Esophagus squamous epithelium (tissue), 5 donors: ENCODE data around the gene NOPCHAP1. TPM values are rescaled to one million over a fixed set of nuclear protein-coding genes. Genes with fewer than 3 reads are reported as not detected.

Experiments
- DNase-seq: peaks from one replicate; lab custom pipeline; 2025; lab: John Stamatoyannopoulos, UW
- H3K27ac ChIP-seq, 4 donors: fragments of 200-600 bp; sonication (generic); one replicate each; pipeline ENCODE4 v1.5.1; 2016 to 2019; ENCODE audit warnings: mild to moderate bottlenecking in 1 of 4
- H3K27me3 ChIP-seq, 4 donors: fragments of 200-600 bp; sonication (generic); 1 replicate in 3 of 4; 2 replicates in 1 of 4; pipeline versions ENCODE4 v1.5.1 to v1.6.0; 2017 to 2021; ENCODE audit warnings: antibody characterized with exemption in 1 of 4
- H3K36me3 ChIP-seq, 3 donors: fragments of 200-600 bp; sonication (generic); one replicate each; pipeline ENCODE4 v1.5.1; 2016 to 2019
- H3K4me1 ChIP-seq, 3 donors: fragments of 200-600 bp; sonication (generic); one replicate each; pipeline ENCODE4 v1.5.1; 2017 to 2019
- H3K4me3 ChIP-seq, 4 donors: fragments of 200-600 bp; sonication (generic); 1 replicate in 3 of 4; 2 replicates in 1 of 4; pipeline ENCODE4 v1.5.1; 2016 to 2019; ENCODE audit warnings: mild to moderate bottlenecking in 2 of 4, moderate library complexity in 1 of 4
- H3K9me3 ChIP-seq, 3 donors: fragments of 200-600 bp; sonication (generic); one replicate each; pipeline ENCODE4 v1.5.1; 2016 to 2019
- POLR2A ChIP-seq, 4 donors: fragments of 450-650 bp; IDR thresholded peaks; one replicate each; pipeline ENCODE4 v1.6.1; 2017; ENCODE audit warnings: antibody characterized with exemption in 4 of 4, mild to moderate bottlenecking in 4 of 4, moderate library complexity in 3 of 4
- WGBS, 2 donors: methylation state at CpG; one replicate each; pipeline ENCODE4 v1.1.5; 2018; 5-methylcytosine and 5-hydroxymethylcytosine counted together
- intact Hi-C: fragments of 100-400 bp; cut with DNase I; formaldehyde crosslinking; loops from one replicate; pipeline ENCODE4 v1.15.0; 2022
- total RNA-seq, 4 donors: library from RNA; depleted of rRNA; stranded (reverse); fragments of >200 nt; gene quantifications; one replicate each; pipeline ENCODE4 v1.1.0, GENCODE V29; 2016
- TF ChIP-seq, protein P1 (sequence below), 6 experiments: fragments of 450-650 bp in 4 of 6; fragments of 200-600 bp in 2 of 6; sonication (generic) in 2 of 6; IDR thresholded peaks; one replicate each; pipeline ENCODE4 v1.5.1; 2016 to 2019; ENCODE audit warnings: antibody characterized with exemption in 6 of 6, mild to moderate bottlenecking in 4 of 6, moderate library complexity in 4 of 6
- donor health status: DM: yes; HTN: yes; CAD: no.

The NOPCHAP1 gene
- total RNA-seq, 4 donors from 2014 or later = 0.76 to 9.3 (median 5.2) TPM

DNA sequence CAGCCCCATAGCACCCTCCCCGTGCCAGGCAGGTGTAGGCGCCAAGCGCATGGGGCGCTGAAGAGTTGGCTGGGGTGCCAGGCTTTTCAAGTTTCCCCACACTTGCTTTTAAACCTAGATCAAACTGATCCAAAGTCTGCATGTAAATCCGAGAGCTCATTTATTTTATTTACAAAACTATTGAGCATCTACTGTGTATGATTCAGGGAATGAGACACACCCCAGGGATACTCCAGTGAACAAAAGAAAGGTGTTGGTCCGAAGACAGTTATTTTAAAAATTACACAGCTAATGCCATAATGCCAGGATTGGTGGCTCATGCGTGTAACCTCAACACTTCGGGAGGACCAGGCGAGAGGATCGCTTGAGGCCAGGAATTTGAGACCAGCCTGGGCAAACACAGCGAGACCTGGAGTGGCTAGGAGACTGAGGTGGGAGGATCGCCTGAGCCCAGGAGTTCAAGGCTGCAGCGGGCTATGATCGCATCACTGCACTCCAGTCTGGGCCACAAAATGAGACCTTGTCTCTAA is 27.2 kb upstream of the NOPCHAP1 start:
- peaks cover 9 to 26% (median 11%) of the 10 kb centered on the region in 3 donors for H3K4me1 ChIP-seq
- H3K27ac ChIP-seq = peak overlapping the region; percentile 53 to 89 (median 71)
- peaks cover 0 to 50% (median 0%) of the 10 kb centered on the region in 4 donors for H3K27me3 ChIP-seq
- H3K4me3 ChIP-seq = peak overlapping the region; percentile 61 to 95 (median 69)
- no peak for DNase-seq
- H3K36me3 ChIP-seq = no peaks in the 10 kb centered on the region
- WGBS, 2 donors = 15 to 37% methylated on average over 14 of the region's 14 CpGs
- no peaks in the 10 kb centered on the region for H3K9me3 ChIP-seq
- TF ChIP-seq, protein P1, sequence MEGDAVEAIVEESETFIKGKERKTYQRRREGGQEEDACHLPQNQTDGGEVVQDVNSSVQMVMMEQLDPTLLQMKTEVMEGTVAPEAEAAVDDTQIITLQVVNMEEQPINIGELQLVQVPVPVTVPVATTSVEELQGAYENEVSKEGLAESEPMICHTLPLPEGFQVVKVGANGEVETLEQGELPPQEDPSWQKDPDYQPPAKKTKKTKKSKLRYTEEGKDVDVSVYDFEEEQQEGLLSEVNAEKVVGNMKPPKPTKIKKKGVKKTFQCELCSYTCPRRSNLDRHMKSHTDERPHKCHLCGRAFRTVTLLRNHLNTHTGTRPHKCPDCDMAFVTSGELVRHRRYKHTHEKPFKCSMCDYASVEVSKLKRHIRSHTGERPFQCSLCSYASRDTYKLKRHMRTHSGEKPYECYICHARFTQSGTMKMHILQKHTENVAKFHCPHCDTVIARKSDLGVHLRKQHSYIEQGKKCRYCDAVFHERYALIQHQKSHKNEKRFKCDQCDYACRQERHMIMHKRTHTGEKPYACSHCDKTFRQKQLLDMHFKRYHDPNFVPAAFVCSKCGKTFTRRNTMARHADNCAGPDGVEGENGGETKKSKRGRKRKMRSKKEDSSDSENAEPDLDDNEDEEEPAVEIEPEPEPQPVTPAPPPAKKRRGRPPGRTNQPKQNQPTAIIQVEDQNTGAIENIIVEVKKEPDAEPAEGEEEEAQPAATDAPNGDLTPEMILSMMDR (IDR thresholded peaks at IDR 0.05) = no peak
- no peak for TF ChIP-seq POLR2A (IDR thresholded peaks at IDR 0.05)
- intact Hi-C loops = no loop called here

DNA sequence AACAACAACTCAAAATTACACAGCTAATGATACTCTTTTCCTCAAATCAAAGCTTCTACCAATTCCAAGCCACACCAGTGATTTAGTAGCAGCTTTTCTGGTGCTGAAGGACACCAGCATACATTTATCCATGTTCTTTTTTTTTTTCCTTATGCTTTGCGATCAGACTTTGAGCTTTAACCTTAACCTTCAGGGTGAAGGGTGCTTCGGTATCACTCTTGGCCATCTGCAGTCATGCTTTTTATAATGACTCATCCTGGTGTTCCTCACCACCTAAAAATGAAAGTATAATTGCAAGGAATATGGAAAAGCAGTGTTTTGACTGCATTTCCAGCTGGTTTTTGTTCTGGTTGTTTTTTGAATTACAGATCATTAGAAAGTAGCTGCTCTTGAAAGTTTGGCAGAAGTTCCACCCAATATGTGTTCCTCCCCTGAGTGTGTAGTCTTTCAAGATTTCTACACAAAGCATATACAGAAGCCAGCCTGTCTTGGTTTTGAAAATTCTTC is 26.7 kb upstream of the NOPCHAP1 start:
- WGBS, 2 donors = 24 to 33% methylated on average over 2 of the region's 2 CpGs
- no peaks in the 10 kb centered on the region for H3K9me3 ChIP-seq
- DNase-seq = no peak
- H3K27ac ChIP-seq = peak overlapping the region in 1 of 4 donors; percentile 79
- H3K4me3 ChIP-seq = peak overlapping the region in 1 of 4 donors; percentile 95
- peaks cover 9 to 26% (median 11%) of the 10 kb centered on the region in 3 donors for H3K4me1 ChIP-seq
- TF ChIP-seq, protein P1 (IDR thresholded peaks at IDR 0.05) = no peak
- TF ChIP-seq POLR2A (IDR thresholded peaks at IDR 0.05) = no peak
- intact Hi-C loops = no loop called here
- H3K36me3 ChIP-seq = no peaks in the 10 kb centered on the region
- H3K27me3 ChIP-seq = peaks cover 0 to 55% (median 0%) of the 10 kb centered on the region in 4 donors

GRCh38 chr12:104960464-104960863 is 25.7 kb upstream of the NOPCHAP1 start:
- peaks cover 9 to 26% (median 11%) of the 10 kb centered on the region in 3 donors for H3K4me1 ChIP-seq
- no peak overlapping the region for H3K27ac ChIP-seq
- H3K9me3 ChIP-seq = no peaks in the 10 kb centered on the region
- H3K4me3 ChIP-seq = no peak overlapping the region
- no peak for DNase-seq
- WGBS, 2 donors = 93 to 100% methylated on average over 4 of the region's 4 CpGs
- TF ChIP-seq POLR2A (IDR thresholded peaks at IDR 0.05) = no peak
- TF ChIP-seq, protein P1 (IDR thresholded peaks at IDR 0.05) = no peak
- H3K27me3 ChIP-seq = peaks cover 0 to 66% (median 0%) of the 10 kb centered on the region in 4 donors
- H3K36me3 ChIP-seq = no peaks in the 10 kb centered on the region
- intact Hi-C loops = no loop called here

DNA sequence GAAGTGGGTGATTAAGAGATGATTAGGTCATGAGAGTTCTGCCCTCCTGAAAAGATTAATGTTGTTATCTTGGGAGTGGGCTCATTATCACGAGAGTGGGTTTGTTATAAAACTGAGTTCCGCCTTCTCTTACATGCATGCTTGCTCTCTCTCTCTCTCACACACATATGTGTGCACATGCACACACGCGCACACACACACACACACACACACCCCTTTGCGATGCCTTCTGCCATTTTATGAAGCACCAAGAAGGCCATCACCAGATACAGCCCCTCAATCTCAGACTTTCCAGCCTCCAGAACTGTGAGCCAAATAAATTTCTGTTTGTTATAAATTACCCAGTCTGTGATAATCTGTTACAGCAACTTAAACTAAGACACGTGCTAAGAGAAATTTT is 22.4 kb upstream of the NOPCHAP1 start:
- Histone ChIP-seq H3K9me3 (peaks cover 0 to 3% (median 0%) of the 10 kb centered on the region in 3 donors), H3K4me1 (peaks cover 6 to 10% (median 8%) of the 10 kb centered on the region in 3 donors), H3K4me3 (no peak overlapping the region), H3K36me3 (no peaks in the 10 kb centered on the region), H3K27me3 (peaks cover 0 to 49% (median 0%) of the 10 kb centered on the region in 4 donors), H3K27ac (no peak overlapping the region)
- intact Hi-C loops = no loop called here
- DNase-seq = no peak
- no peak for TF ChIP-seq POLR2A (IDR thresholded peaks at IDR 0.05)
- TF ChIP-seq, protein P1 (IDR thresholded peaks at IDR 0.05) = no peak
- WGBS, 2 donors = 58 to 68% methylated on average over 6 of the region's 6 CpGs

GRCh38 chr12:104964167-104964855 is 21.8 kb upstream of the NOPCHAP1 start:
- TF ChIP-seq, protein P1 (IDR thresholded peaks at IDR 0.05) = no peak
- no peak for TF ChIP-seq POLR2A (IDR thresholded peaks at IDR 0.05)
- DNase-seq = no peak
- no peak overlapping the region for H3K4me3 ChIP-seq

More at GRCh38 chr12:104964167-104964855, 21.8 kb upstream of the NOPCHAP1 start:
- intact Hi-C loops = no loop called here
- Histone ChIP-seq H3K36me3 (no peaks in the 10 kb centered on the region), H3K27me3 (peaks cover 0 to 49% (median 0%) of the 10 kb centered on the region in 4 donors), H3K27ac (no peak overlapping the region), H3K4me1 (peaks cover under 1 to 4% (median 2%) of the 10 kb centered on the region in 3 donors), H3K9me3 (peaks cover 0 to 3% (median 0%) of the 10 kb centered on the region in 3 donors)
- 67 to 69% methylated on average over 8 of the region's 8 CpGs for WGBS, 2 donors
